Measurements from ENCODE around the gene BAZ1A. TPM values are rescaled to one million over a fixed set of nuclear protein-coding genes. Genes with fewer than 3 reads are reported as not detected.

BAZ1A gene
- total RNA-seq, 3 donors from 2014 or later, result 34.1 to 65.3 (median 61.0) TPM

DNA sequence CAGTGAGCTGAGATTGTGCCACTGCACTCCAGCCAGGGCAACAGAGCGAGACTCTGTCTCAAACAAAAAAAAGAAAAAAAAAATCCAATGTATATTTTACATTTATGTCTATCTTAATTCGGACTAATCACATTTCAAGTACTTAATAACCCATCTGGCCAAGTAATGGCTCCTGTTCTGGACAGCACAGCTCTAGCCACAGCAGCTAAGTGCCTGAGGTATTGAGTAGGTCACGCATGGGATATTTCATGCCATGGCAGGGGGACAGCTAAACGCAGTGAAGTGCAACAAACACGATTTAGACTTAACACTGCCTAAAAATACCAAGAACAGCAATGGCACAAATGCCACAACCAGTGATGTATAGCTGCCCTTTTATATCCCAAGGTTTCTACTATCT lies 8.0 kb downstream of the BAZ1A start:
- Histone ChIP-seq H3K27ac (no peak overlapping the region), H3K4me3 (no peak overlapping the region), H3K4me1 (no peaks in the 10 kb centered on the region), H3K27me3 (no peaks in the 10 kb centered on the region), H3K36me3 (no peaks in the 10 kb centered on the region), H3K9me3 (no peaks in the 10 kb centered on the region)
- DNase-seq (ENCODE audit: low spot score in 2 of 2), result no peak
- TF ChIP-seq POLR2A (IDR thresholded peaks at IDR 0.05) (no peak), POLR2AphosphoS5 (IDR thresholded peaks at IDR 0.05) (no peak)
- intact Hi-C loops (cut with DNase I; ENCODE audit: low total_unique reads), result no loop called here

DNA sequence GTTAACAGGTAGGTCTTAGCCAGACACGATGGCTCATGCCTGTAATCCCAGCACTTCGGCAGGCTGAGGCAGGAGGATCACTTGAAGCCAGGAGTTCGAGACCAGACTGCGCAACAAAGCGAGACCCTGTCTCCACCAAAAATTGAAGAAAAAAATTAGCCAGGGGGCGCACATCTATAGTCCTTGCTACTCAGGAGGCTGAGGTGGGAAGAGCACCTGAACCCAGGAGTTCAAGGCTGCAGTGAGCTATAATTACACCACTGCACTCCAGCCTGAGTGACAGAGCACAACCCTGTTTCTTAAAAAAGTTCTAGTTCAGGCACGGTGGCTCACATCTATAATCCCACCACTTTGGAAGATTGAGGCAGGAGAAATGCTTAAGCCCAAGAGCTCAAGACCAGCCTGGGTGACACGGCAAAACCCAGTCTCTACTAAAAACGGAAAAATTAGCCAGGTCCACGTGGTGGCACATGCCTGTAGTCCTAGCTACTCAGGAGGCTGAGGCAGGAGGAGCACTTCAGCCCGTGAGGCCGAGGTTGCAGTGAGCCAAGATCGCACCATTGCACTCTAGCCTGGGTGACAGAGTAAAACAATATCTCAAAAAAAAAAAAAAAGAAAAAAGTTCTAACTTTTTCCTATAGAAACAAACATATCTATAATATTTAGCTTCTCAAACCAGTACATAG lies 9.1 kb downstream of the BAZ1A start:
- Histone ChIP-seq H3K4me3 (no peak overlapping the region), H3K36me3 (no peaks in the 10 kb centered on the region), H3K9me3 (no peaks in the 10 kb centered on the region), H3K27ac (no peak overlapping the region), H3K4me1 (no peaks in the 10 kb centered on the region), H3K27me3 (no peaks in the 10 kb centered on the region)
- no peak for DNase-seq (ENCODE audit: low spot score in 2 of 2)
- intact Hi-C loops (cut with DNase I; ENCODE audit: low total_unique reads), result no loop called here
- TF ChIP-seq POLR2AphosphoS5 (IDR thresholded peaks at IDR 0.05) (no peak), POLR2A (IDR thresholded peaks at IDR 0.05) (no peak)
- TF ChIP-seq, protein P1, sequence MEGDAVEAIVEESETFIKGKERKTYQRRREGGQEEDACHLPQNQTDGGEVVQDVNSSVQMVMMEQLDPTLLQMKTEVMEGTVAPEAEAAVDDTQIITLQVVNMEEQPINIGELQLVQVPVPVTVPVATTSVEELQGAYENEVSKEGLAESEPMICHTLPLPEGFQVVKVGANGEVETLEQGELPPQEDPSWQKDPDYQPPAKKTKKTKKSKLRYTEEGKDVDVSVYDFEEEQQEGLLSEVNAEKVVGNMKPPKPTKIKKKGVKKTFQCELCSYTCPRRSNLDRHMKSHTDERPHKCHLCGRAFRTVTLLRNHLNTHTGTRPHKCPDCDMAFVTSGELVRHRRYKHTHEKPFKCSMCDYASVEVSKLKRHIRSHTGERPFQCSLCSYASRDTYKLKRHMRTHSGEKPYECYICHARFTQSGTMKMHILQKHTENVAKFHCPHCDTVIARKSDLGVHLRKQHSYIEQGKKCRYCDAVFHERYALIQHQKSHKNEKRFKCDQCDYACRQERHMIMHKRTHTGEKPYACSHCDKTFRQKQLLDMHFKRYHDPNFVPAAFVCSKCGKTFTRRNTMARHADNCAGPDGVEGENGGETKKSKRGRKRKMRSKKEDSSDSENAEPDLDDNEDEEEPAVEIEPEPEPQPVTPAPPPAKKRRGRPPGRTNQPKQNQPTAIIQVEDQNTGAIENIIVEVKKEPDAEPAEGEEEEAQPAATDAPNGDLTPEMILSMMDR (IDR thresholded peaks at IDR 0.05), result no peak

DNA sequence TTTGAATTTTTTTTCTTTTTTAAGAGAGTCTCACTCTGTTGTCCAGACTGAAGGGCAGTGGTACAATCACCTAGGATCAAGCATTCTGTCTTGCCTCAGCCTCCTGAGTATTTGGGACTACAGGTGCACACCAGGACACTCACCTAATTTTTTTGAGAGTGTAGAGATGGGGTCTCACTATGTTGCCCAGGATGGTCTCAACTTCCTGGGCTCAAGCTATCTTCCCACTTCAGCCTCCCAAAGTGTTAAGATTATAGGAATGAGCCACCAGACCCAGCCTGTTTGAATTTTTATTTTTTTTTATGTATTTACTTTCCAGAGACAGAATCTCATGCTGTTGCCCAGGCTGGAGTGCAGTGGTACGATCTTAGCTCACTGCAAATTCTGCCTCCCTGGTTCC lies 11.3 kb downstream of the BAZ1A start:
- H3K36me3 ChIP-seq, result no peaks in the 10 kb centered on the region
- TF ChIP-seq POLR2AphosphoS5 (IDR thresholded peaks at IDR 0.05) (no peak), POLR2A (IDR thresholded peaks at IDR 0.05) (no peak)
- TF ChIP-seq, protein P1 (IDR thresholded peaks at IDR 0.05), result no peak
- H3K9me3 ChIP-seq, result no peaks in the 10 kb centered on the region
- intact Hi-C loops (cut with DNase I; ENCODE audit: low total_unique reads), result loop anchor here (2.0 kb wide), 1 partner anchor 51 kb away; no protein-coding TSS in a partner anchor
- no peak overlapping the region for H3K27ac ChIP-seq
- no peaks in the 10 kb centered on the region for H3K27me3 ChIP-seq
- no peaks in the 10 kb centered on the region for H3K4me1 ChIP-seq
- H3K4me3 ChIP-seq, result no peak overlapping the region
- DNase-seq (ENCODE audit: low spot score in 2 of 2), result no peak

DNA sequence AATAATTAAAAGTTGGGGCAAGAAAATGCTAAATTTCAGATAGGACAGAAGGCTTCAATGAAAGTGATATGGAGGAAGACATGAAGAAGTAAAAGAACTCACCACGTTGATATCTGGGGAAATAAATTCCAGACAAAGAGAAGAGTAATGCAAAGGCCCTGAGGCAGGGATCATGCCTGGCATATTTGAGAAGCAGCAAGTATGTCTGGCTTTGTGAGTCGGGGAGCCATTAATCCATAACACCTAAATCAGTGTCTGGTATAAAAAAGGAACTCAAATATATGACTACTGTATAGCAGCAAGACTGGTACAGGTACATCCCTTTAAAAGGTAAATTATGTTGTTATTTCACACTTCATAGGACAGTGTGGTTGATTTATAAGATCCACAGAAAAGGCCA lies 16.4 kb downstream of the BAZ1A start:
- H3K27ac ChIP-seq, result no peak overlapping the region
- no peaks in the 10 kb centered on the region for H3K9me3 ChIP-seq
- TF ChIP-seq POLR2A (IDR thresholded peaks at IDR 0.05) (no peak), POLR2AphosphoS5 (IDR thresholded peaks at IDR 0.05) (no peak)
- TF ChIP-seq, protein P1 (IDR thresholded peaks at IDR 0.05), result no peak
- H3K4me1 ChIP-seq, result no peaks in the 10 kb centered on the region
- DNase-seq (ENCODE audit: low spot score in 2 of 2), result no peak
- H3K36me3 ChIP-seq, result no peaks in the 10 kb centered on the region
- H3K27me3 ChIP-seq, result no peaks in the 10 kb centered on the region
- H3K4me3 ChIP-seq, result no peak overlapping the region
- intact Hi-C loops (cut with DNase I; ENCODE audit: low total_unique reads), result no loop called here

DNA sequence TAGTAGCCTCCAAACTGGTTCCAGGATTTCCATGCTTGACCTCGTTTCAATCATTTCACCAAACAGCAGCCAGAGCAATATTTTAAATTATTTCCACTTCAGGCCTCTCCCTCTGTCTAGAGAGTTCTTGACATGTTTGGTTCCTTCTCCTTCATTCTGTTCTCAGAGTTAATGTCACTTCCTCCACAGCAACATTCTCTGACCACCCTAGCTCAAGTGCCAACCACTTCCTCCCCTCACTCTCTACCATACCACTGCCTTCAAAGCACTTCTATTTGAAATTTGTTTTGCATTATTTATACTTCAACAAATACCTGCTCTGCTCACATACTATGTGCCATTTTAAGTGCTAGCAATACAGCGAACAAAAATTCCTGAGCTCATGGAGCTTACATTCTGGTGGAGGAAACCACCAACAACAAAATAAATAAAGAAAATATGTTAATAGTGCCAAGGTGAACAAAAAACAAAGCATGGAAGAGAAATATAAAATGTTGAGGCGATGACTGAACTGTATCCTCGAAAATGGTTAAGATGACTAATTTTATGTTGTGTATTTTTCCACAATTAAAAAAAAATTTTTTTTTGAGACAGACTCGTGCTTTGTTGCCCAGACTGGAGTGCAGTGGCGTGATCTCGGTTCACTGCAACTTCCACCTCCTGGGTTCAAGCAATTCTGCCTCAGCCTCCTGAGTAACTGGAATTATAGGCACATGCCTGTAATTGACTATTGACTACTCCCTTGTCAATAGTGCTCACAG lies 17.3 kb downstream of the BAZ1A start:
- intact Hi-C loops (cut with DNase I; ENCODE audit: low total_unique reads), result no loop called here
- Histone ChIP-seq H3K4me3 (no peak overlapping the region), H3K9me3 (no peaks in the 10 kb centered on the region), H3K36me3 (no peaks in the 10 kb centered on the region), H3K27me3 (no peaks in the 10 kb centered on the region), H3K27ac (no peak overlapping the region), H3K4me1 (no peaks in the 10 kb centered on the region)
- no peak for DNase-seq (ENCODE audit: low spot score in 2 of 2)
- TF ChIP-seq POLR2A (IDR thresholded peaks at IDR 0.05), result no peak
- TF ChIP-seq, protein P1 (IDR thresholded peaks at IDR 0.05), result no peak
- TF ChIP-seq POLR2AphosphoS5 (IDR thresholded peaks at IDR 0.05), result no peak
